Stimulated activated CD4-positive, alpha-beta T cell treated with anti-CD3 and anti-CD28 coated beads, TNF-alpha, amount 100 ng/mL, for 1 hour (primary cell): Measurements from ENCODE around the gene GPR89B.
"Not testable (repeated sequence)": the region's sequence is repeated elsewhere in the genome, so short reads cannot be mapped to it uniquely, and the experiment has no call there.

Source experiments
- DNase-seq, 3 donors: peaks; one replicate each; pipeline ENCODE4 v3.0.0-alpha.2; 2020; ENCODE audit warnings: low read depth in 3 of 3, low spot score in 1 of 3

GPR89B gene

DNA sequence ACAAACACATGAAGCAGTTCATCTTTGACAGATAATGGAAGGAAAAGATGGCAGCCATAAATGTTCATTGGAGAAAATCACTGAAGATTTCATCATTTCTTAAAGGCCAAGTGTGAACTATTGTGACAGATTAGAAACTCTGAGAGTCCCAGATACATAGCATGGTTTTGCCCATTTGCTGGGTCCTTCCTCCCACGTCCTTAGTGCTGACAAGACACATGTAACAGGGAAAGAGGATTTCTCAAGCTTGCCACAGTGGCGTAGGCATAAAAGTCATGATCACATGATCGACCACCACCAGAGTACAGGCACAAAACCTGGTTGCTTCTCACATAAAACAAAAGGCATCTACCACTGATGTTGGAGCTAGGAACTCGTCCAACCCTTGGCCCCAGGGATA, 98.8 kb downstream of the GPR89B start:
- not testable (repeated sequence) for DNase-seq

DNA sequence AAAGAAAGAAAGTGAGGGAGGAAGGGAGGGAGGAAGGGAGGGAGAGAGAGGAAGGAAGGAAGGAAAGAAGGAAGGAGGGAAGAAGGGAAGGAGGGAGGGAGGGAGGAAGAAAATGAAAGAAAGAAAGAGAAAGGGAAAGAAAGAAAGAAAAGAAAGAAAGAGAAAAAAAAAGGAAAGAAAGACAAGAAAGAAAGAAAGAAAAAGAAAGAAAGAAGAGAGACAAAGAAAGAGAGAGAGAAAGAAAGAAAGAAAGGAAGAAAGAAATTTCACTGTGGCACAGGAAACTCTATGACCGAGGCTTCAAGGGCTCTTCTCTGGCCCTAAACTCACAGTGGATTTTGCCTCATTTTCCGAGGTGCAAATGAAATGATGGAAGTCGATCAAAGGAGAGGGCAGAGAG, 104.0 kb downstream of the GPR89B start:
- DNase-seq = not testable (repeated sequence)

DNA sequence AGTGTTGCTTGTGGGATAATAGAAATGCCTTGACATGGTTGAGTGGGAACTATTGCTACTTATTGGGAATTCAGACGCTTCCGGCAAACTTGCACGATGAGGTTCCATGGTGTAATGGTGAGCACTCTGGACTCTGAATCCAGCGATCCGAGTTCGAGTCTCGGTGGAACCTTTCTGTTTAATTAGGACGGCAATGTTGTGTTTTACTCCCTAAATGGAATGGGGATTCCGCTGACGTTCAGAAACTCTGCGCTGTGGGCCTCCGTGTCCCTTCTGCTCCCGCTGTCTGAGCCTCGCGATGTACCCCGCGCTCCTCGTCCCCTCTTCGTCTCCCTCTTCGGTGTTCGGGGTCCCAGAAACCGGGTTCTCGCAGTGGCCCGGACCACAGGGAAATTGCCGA, 104.5 kb downstream of the GPR89B start:
- not testable (repeated sequence) for DNase-seq

DNA sequence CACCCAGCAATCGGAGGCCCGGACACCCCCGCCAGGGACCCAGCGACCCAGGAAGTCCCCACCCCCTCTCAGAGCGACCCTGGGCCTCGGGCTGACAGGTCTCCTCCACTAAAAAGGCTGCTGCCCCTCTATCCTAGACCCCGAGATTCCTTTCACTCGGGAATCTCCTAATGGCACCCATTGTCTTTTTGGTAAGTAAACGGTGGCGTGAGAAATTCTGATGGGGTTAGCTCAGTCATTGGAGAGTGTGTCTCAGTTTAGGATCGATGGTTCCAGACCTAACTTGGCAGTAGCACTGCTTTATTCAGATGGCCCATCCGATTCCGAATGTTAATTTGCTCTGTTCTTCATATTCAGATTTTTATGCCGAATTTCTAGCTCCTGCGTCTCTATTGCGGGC, 104.9 kb downstream of the GPR89B start:
- not testable (repeated sequence) for DNase-seq

DNA sequence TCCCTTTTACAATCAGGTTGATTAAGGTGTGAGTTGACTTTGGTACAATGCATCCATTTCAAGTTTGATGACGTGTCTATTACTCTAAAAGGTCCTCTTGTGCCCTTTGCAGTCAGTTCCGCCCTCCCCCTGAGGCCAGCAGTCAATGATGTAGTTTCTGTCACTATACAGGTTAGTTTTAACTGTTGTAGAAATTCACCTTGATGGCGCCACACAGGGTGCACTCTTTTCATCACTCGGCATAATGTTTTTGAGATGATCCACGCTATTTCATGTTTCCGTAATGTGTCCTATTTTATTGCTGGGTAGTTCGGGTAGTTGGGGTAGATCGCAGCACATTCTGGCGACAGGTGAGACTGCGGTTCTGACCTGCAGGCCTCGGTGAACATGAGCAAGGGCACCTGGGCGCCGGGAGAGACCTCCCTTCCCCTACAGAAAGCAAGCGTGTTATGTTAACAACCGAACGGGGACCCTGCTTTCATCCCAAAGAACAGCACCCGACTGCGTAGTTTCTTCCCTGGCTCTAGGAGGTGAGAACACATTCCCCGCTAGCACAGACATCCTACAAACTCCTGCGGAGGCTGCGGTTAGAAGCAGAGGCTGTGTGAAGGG, 109.7 kb downstream of the GPR89B start:
- not testable (repeated sequence) for DNase-seq

DNA sequence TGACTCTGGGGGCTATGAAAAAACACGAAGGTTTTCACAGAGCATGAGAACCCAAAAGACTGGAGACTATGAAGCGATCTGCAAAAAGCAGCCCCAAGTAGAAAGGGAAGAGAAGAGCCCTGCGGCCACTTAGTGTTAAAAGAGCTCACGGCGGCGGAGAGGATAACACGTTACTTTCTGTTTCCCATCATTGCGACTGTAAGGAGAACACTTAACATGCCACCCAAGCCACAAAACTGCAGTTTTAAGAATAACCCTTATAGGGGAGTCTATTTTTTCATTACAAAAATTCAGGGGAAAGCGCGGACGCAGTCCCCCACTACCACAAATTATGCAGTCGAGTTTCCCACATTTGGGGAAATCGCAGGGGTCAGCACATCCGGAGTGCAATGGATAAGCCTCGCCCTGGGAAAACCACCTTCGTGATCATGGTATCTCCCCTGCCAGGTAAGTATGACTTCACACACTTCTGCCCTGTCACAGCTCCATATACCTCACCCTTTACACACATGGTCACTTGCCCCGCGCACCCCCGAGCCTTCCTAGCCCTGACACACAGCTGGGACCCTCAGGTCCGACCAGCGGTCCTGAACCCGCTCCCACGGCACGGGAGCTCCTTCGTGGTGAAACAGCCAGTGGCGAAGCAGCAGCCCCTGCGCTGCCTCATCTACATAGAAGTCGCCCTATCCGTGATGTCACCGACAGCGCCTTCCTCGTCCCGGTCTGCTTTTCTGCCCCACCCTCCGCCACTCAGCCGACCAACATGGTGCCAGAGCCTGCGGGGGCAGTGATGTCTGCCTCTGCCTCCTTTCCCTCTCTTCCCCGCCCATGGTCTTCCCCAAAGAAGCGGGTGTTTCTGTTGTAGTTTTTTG, 110.5 kb downstream of the GPR89B start:
- peak in 2 of 3 donors; percentile 30 to 44 for DNase-seq
